ENCODE results near the gene PTPRD.
A peak's percentile ranks its signal among the peaks of the same experiment; 100 is the strongest.

PTPRD gene

GRCh38 chr9:8863069-8863468 is 1749.7 kb downstream of the PTPRD start:
- DNase-seq (ENCODE audit: low spot score): no peak

- no peak for DNase-seq (ENCODE audit: low spot score)
Measured at GRCh38 chr9:8860925-8861324, 1751.9 kb downstream of the PTPRD start.

- DNase-seq (ENCODE audit: low spot score): no peak
Measured at GRCh38 chr9:8860086-8860485, 1752.7 kb downstream of the PTPRD start.

GRCh38 chr9:8859416-8859815 is 1753.4 kb downstream of the PTPRD start:
- DNase-seq (ENCODE audit: low spot score): no peak

GRCh38 chr9:8858596-8859161 is 1754.1 kb downstream of the PTPRD start:
- peak; percentile 63 for DNase-seq (ENCODE audit: low spot score)

GRCh38 chr9:8857926-8858595 is 1754.7 kb downstream of the PTPRD start:
- DNase-seq (ENCODE audit: low spot score): peak; percentile 87

- DNase-seq (ENCODE audit: low spot score): no peak
Measured at GRCh38 chr9:8857068-8857925, 1755.5 kb downstream of the PTPRD start.

GRCh38 chr9:8856396-8857067 is 1756.3 kb downstream of the PTPRD start:
- no peak for DNase-seq (ENCODE audit: low spot score)

- DNase-seq (ENCODE audit: low spot score): no peak
Measured at GRCh38 chr9:8855046-8855445, 1757.8 kb downstream of the PTPRD start.

- DNase-seq (ENCODE audit: low spot score): no peak
Measured at GRCh38 chr9:8852301-8852864, 1760.4 kb downstream of the PTPRD start.

GRCh38 chr9:8850914-8851313 is 1761.9 kb downstream of the PTPRD start:
- DNase-seq (ENCODE audit: low spot score): no peak

GRCh38 chr9:8845808-8846207 is 1767.0 kb downstream of the PTPRD start:
- DNase-seq (ENCODE audit: low spot score): no peak

GRCh38 chr9:8845376-8845775 is 1767.4 kb downstream of the PTPRD start:
- no peak for DNase-seq (ENCODE audit: low spot score)

- no peak for DNase-seq (ENCODE audit: low spot score)
Measured at GRCh38 chr9:8844549-8844948, 1768.3 kb downstream of the PTPRD start.

- no peak for DNase-seq (ENCODE audit: low spot score)
Measured at GRCh38 chr9:8842402-8843193, 1770.2 kb downstream of the PTPRD start.

- DNase-seq (ENCODE audit: low spot score): no peak
Measured at GRCh38 chr9:8838136-8838535, 1774.7 kb downstream of the PTPRD start.

- DNase-seq (ENCODE audit: low spot score): no peak
Measured at GRCh38 chr9:8835291-8835690, 1777.5 kb downstream of the PTPRD start.

GRCh38 chr9:8832955-8833354 is 1779.8 kb downstream of the PTPRD start:
- DNase-seq (ENCODE audit: low spot score): no peak

GRCh38 chr9:8832386-8832785 is 1780.4 kb downstream of the PTPRD start:
- DNase-seq (ENCODE audit: low spot score): no peak

GRCh38 chr9:8831568-8831967 is 1781.2 kb downstream of the PTPRD start:
- DNase-seq (ENCODE audit: low spot score): no peak

- no peak for DNase-seq (ENCODE audit: low spot score)
Measured at GRCh38 chr9:8826281-8826680, 1786.5 kb downstream of the PTPRD start.
